HG03575 (cell line): ENCODE data around the gene MIOX.

ENCODE experiments used
- ATAC-seq: cut with Tn5 transposase; IDR thresholded peaks from one replicate; pipeline ENCODE4 v1.9.1; 2021; ENCODE audit not compliant: unreplicated experiment, insufficient number of reproducible peaks, low FRiP score; ENCODE audit errors: extremely low read depth

MIOX gene

GRCh38 chr22:50452649-50453048 is 34.0 kb upstream of the MIOX start:
- no peak for ATAC-seq

- no peak for ATAC-seq
These were observed 32.0 kb upstream of the MIOX start for GRCh38 chr22:50454556-50455075.

DNA sequence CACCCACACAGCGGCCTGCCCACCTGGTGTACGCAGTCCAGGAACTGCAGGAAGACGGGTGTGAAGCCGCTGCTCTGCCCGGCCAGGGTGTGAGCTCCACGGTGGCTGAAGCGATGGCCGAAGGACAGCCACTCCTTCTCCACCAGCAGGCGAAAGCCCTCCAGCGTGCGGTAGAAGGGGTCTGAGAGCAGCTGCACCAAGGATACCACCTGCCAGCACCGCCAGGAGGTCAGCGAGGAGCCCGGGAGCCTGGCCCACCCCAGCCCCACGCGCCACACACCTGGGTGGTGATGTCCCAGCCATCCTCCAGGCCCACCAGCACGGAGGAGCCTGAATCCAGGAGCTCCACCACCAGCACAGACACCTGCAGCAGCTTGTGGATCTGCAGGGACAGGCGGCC is 31.5 kb upstream of the MIOX start:
- no peak for ATAC-seq

DNA sequence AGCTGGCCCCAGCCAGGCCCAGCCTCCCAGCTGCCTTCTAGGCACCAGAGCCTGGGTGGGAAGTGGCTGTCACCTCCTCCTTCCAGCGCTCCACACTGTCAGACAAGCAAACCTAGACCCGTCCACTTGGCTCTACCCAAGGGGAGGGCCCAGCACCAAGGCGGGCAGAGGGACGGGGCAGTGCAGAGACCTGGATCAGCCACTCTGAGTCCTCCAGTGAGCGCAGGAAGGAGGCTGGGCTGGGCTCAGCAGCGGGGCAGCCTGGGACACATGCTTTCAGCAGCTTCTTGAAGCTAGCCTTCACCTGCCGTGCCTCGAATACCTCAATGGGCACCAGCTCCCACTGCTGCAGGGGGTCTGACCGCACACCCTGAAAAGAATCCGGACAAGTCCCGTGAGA is 30.6 kb upstream of the MIOX start:
- ATAC-seq = no peak

DNA sequence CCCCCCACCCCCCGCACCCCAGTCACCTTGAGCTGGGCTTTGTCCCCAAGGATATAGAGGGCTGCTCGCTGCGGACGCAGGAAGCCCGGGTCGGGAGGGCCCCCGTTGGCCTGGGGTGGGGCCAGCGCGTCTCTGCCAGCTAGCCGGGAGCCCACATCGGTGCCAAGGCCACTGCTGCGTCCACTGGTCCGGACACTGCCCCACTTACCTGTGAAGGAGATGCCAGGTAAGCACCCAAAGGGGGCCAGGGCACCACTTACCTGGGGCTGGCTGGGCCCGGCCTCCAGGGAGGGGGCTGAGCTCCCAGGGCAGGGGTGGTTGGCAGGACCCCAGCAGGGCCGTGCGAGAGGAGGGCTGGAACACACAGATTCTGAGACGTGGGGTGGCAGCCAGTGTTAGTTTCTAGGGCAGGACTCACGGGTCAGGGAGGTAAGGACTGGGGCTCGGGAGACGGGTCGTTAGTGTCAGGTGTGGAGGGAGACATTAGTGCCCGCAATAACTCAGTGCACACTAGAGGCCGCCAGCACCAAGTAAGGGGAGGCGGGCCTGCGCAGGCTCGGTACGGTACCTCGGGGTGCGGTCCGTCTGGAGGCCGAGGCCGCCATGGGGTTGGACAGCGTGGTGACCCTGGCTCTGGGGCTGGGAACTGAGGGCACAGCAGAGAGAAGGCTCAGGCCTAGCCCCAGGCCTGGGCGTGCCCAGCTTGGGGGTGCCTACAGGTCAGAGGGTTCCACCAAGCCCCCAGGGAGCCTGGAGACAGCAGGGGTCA is 30.0 kb upstream of the MIOX start:
- ATAC-seq = no peak

DNA sequence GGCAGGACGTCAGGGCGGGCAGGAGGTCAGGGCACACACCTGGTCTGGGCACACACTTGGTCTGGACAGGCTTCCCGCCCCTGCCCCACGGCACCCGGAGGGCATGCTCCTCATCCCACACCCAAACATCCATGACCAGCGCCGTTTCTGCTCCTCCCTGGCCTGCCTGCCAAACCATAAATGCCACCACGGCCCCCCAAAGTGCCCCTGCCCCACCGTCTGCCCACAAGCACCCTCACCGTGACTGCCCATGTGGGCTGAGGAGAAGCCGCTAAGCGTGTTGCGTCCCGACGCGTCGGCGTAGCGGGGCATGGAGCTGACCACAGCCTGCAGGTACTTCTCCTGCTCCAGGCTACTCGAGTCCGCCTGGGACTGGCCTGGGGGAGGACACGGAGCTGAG is 27.6 kb upstream of the MIOX start:
- ATAC-seq = no peak

DNA sequence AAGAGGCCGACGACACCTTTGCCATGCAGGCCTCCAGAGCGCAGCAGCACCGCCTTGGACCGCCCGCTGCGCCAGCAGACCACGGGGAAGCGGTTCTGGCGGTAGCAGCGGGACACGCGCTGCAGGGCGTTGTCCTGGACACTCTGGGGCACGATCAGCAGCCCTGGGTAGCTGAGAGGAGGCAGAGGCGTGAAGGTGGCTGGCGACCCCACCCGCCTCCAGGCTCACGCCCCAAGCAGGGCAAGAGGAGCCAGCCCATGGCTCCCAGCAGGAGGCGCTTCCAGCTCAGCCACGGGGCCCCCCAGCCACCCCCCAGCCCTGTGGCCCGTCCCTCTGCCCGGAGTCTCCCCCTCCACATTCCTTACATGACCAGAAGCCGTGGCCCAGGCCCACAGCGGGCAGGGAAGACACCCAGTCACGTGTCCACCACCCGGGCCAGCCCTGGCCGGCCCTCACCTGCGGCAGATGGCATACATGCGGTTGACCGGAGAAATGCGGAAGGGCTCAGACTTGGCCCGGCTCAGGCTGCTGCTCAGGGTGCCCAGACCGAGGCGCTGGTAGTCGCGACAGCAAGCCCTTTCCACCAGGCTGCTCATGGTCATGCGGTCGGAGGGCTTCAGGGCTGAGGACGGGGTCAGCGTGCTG is 27.0 kb upstream of the MIOX start:
- no peak for ATAC-seq

GRCh38 chr22:50460938-50461337 is 25.7 kb upstream of the MIOX start:
- no peak for ATAC-seq

DNA sequence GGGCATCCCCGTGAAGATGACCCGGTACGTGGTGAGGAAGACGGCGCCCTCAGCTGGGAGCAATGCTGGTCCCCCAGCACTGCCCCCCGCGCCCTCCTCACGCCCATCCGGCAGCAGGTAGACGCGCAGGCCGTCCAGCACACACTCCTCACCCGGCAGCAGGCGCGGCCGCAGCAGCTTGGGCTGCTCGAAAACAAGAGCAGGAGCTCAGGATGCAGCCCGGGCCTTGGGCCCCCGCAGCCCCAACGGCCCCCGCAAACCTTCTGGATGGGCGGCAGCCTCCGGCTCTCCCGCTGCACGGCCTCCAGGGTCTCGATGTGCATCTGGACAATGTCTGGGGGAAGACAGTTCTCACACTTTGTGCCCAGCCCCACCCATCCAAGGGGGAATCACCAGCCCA is 25.1 kb upstream of the MIOX start:
- ATAC-seq = no peak

DNA sequence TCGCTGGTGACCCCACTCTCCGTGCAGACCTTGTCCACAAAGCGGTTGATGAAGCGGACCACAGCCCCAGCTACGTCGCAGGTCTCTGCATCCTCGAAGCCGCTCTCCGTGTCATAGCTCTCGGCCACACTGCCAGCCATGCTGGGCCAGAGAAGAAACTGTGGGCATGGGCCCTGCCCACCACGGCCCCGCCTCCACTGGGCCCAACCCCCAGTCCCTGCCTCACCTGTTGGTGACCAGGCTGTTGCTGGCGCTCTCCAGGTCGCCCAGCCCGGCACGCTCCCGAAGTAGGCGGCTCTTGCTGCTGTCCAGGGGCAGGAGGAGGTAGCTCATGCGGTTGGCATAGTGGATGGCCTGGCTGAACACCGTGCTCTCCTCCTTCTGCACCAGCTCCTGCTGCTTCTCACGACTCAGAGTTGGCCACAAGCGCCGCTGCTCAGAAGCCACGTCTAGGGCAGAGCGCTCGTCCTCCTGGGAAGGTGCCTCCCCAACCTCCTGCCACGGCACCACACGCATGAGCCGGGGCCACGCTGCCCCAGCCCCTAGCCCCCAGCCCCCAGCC is 24.6 kb upstream of the MIOX start:
- ATAC-seq = no peak

DNA sequence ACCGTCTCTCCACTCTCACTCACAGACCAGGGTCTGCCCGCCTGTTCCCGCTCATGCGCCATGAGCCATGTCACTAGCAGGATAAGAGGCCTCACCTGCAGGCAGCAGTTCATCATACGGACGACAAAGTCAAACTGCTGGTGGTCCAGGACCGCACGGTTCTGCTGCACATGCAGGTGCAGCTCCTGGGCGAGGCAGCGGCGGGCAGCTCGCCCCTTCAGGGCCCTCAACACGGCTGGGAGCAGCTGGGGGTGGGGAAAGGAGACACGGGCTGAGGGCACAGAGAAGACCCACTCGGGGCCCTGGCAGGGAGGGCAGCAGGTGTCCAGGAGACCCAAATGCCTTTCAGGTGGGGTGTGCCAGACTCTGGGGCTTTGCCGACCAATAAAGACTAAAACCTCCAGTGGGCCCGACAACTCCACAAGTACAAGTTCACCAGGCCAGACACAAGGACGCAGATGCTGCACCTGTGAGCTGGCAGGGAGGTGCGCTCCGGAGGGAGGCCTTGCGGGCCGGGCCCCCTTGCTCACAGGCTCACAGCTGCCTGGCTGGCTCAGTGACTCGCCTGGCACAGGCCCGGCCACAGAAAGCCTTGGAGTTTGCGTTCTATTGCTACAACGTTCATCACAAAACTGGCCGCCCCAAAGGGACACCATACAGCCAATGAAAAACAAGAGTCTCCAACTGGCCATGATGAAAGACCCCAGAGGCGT is 23.3 kb upstream of the MIOX start:
- ATAC-seq = no peak

DNA sequence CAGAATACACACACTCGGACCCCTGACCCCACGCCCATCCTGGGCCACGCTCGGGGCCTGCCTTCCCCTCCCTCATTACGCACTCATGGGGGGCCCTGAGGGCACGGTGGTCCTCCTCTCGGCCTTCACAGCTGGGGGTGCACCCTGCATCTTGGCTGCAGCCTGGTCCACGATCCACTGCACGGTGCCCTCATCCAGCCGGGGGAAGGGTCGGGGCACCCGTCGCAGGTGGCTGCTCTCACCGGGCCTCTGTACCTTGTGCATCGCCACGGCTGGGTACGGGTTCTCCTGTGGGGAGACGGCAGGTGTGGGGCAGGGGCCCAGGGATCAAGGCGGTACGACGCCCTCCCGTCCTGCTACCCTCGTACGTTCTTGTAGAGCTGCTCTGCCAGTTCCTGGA is 22.2 kb upstream of the MIOX start:
- ATAC-seq = no peak

- no peak for ATAC-seq
These were observed 21.4 kb upstream of the MIOX start for GRCh38 chr22:50465066-50465930.

- no peak for ATAC-seq
These were observed 19.3 kb upstream of the MIOX start for GRCh38 chr22:50467341-50467740.

- ATAC-seq = no peak
These were observed 18.8 kb upstream of the MIOX start for GRCh38 chr22:50467773-50468440.

DNA sequence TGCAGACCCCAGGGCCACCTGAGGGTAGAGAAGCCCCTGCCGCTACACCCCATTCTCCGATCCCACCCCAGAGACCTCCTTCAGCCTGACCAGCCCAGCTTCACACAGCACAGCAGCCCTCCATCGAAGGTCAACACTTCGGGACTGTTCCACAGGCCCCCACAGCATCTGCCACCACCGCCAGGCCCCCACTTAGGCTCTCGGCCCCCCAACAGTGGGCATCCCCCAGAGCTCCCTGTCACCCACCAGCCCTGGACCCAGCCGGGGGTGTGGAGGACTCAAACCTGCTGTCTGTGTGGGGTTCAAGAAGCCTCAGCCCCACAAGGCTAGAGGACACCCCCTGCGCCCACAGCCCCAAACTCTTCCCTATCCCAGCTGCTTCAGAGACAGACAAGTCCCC is 18.0 kb upstream of the MIOX start:
- no peak for ATAC-seq

DNA sequence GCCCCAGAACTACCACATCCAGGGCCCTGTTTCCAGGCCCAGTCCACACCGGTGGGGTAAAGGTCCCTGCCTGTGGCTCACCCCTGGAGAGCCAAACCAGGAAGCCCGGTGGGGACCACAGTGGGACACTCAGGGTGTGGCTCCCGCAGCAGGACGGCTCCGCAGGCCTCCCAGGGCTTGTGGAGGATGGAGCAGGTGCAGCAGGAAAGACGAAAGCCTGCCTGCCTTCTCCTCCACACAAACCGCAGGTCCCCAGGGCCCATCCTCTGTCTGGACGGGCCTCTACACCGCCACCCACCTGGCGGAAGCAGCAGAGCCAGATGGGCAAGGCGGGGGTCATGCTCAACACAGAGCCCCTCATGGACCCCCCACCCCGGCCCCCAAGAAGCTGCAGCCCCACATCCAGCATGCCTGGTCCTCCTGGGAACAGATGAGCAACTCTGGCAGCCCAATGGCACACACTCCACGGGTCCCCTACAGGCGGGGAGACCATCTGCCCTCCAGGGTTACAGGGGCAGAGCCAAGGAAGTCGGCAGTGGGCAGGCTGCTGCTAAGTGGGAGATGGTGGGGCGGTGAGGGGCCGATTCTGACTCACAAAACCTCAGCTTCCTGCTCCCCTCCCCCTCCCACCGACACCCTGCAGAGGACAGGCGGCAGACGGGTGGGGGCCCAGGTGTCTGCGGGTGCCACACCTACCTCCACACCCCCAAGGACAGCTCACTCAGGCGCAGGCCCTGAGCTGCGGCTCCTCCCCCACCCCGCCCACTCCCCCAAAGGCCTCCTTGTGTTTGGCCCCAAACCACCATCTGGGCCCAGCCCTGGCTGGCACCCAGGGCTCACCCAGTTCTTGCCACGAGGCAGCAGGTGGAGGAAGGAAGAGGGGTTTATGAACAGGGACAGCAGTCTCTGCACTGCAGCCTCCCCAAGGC is 17.0 kb upstream of the MIOX start:
- no peak for ATAC-seq
